Measurements from ENCODE around the gene IL17REL. TPM values are rescaled to one million over a fixed set of nuclear protein-coding genes. Genes with fewer than 3 reads are reported as not detected.

The IL17REL gene
- total RNA-seq, 1 experiment from 2014 or later: not detected

GRCh38 chr22:50009765-50010675 is 2.5 kb downstream of the IL17REL start:
- no peak for DNase-seq (ENCODE audit: low spot score)
- in situ Hi-C loops (cut with HindIII; ENCODE audit: low sequenced_read_pairs): no loop called here

GRCh38 chr22:50009251-50009650 is 3.3 kb downstream of the IL17REL start:
- no peak for DNase-seq (ENCODE audit: low spot score)
- in situ Hi-C loops (cut with HindIII; ENCODE audit: low sequenced_read_pairs): no loop called here

GRCh38 chr22:50008151-50009040 is 4.2 kb downstream of the IL17REL start:
- in situ Hi-C loops (cut with HindIII; ENCODE audit: low sequenced_read_pairs): no loop called here

GRCh38 chr22:50007057-50007511 is 5.5 kb downstream of the IL17REL start:
- in situ Hi-C loops (cut with HindIII; ENCODE audit: low sequenced_read_pairs): no loop called here

More at GRCh38 chr22:50008151-50009040, 4.2 kb downstream of the IL17REL start:
- no peak for DNase-seq (ENCODE audit: low spot score)

GRCh38 chr22:50004918-50005317 is 7.6 kb downstream of the IL17REL start:
- DNase-seq (ENCODE audit: low spot score): no peak
- in situ Hi-C loops (cut with HindIII; ENCODE audit: low sequenced_read_pairs): no loop called here

More at GRCh38 chr22:50007057-50007511, 5.5 kb downstream of the IL17REL start:
- DNase-seq (ENCODE audit: low spot score): no peak

- DNase-seq (ENCODE audit: low spot score): no peak
- in situ Hi-C loops (cut with HindIII; ENCODE audit: low sequenced_read_pairs): no loop called here
Observed at GRCh38 chr22:50002791-50003190, 9.8 kb downstream of the IL17REL start.

GRCh38 chr22:50001388-50002231 is 11.0 kb downstream of the IL17REL start:
- DNase-seq (ENCODE audit: low spot score): no peak
- in situ Hi-C loops (cut with HindIII; ENCODE audit: low sequenced_read_pairs): no loop called here

GRCh38 chr22:50000587-50001387 is 11.8 kb downstream of the IL17REL start:
- in situ Hi-C loops (cut with HindIII; ENCODE audit: low sequenced_read_pairs): no loop called here
- DNase-seq (ENCODE audit: low spot score): no peak

GRCh38 chr22:49999946-50000586 is 12.5 kb downstream of the IL17REL start:
- DNase-seq (ENCODE audit: low spot score): no peak

GRCh38 chr22:49999063-49999945 is 13.3 kb downstream of the IL17REL start:
- in situ Hi-C loops (cut with HindIII; ENCODE audit: low sequenced_read_pairs): no loop called here
- no peak for DNase-seq (ENCODE audit: low spot score)

More at GRCh38 chr22:49999946-50000586, 12.5 kb downstream of the IL17REL start:
- in situ Hi-C loops (cut with HindIII; ENCODE audit: low sequenced_read_pairs): no loop called here

- DNase-seq (ENCODE audit: low spot score): no peak
- in situ Hi-C loops (cut with HindIII; ENCODE audit: low sequenced_read_pairs): no loop called here
Observed at GRCh38 chr22:49998718-49999062, 13.9 kb downstream of the IL17REL start.

- in situ Hi-C loops (cut with HindIII; ENCODE audit: low sequenced_read_pairs): no loop called here
- no peak for DNase-seq (ENCODE audit: low spot score)
Observed at GRCh38 chr22:49997932-49998717, 14.4 kb downstream of the IL17REL start.

GRCh38 chr22:49997251-49997599 is 15.3 kb downstream of the IL17REL start:
- in situ Hi-C loops (cut with HindIII; ENCODE audit: low sequenced_read_pairs): no loop called here
- no peak for DNase-seq (ENCODE audit: low spot score)

- no peak for DNase-seq (ENCODE audit: low spot score)
- in situ Hi-C loops (cut with HindIII; ENCODE audit: low sequenced_read_pairs): no loop called here
Observed at GRCh38 chr22:49996518-49997250, 15.9 kb downstream of the IL17REL start.

- in situ Hi-C loops (cut with HindIII; ENCODE audit: low sequenced_read_pairs): no loop called here
- no peak for DNase-seq (ENCODE audit: low spot score)
Observed at GRCh38 chr22:49996119-49996517, 16.4 kb downstream of the IL17REL start.
